ENCODE data around the gene TCP11L2. TPM values are rescaled to one million over a fixed set of nuclear protein-coding genes. Genes with fewer than 3 reads are reported as not detected.

Gene TCP11L2
- total RNA-seq, 1 donor from 2014 or later, result 22.0 TPM

DNA sequence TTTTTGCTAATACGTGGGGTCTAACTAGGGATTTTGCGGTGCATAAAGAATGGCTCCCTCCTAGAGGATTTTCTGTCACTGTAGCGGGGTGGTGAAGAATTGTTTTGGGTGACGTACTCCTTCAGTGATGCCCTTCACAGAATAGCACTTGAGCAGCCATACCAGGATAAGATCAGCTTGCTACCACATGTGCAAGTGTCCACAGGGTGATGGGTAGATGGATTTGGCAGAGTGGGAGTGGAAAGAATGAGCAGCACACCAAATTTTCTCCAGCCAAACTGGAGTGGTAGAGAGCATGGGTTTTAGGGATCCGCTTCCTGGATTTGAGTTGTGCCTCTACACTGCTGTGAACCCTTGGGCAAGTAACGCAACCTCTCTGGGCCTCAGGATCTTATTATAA, 2.3 kb downstream of the TCP11L2 start:
- peaks cover 24% of the 10 kb centered on the region for H3K4me1 Mint-ChIP-seq (ENCODE audit: low read depth, unreplicated experiment)
- no peaks in the 10 kb centered on the region for H3K9me3 Mint-ChIP-seq (ENCODE audit: unreplicated experiment)
- Histone ChIP-seq H3K4me2 (ENCODE audit: low read length) (no peak overlapping the region), H2AFZ (ENCODE audit: low read depth, low read length) (no peak overlapping the region), H3K27me3 (ENCODE audit: insufficient read depth, low read length) (no peaks in the 10 kb centered on the region), H3K9me3 (ENCODE audit: insufficient read depth, low read depth, low read length) (no peaks in the 10 kb centered on the region), H3K27ac (ENCODE audit: low read depth, low read length) (no peak overlapping the region), H3K4me1 (ENCODE audit: insufficient read depth, low read length) (peaks cover 20% of the 10 kb centered on the region), H3K4me3 (ENCODE audit: insufficient read depth, low read depth, low read length) (no peak overlapping the region), H3K36me3 (ENCODE audit: insufficient read depth, low read length) (no peaks in the 10 kb centered on the region), H3K79me2 (ENCODE audit: insufficient read depth, low read length) (no peaks in the 10 kb centered on the region), H4K20me1 (ENCODE audit: insufficient read depth, low read length) (no peaks in the 10 kb centered on the region), H3K9ac (ENCODE audit: low read length) (no peak overlapping the region)
- no peaks in the 10 kb centered on the region for H3K27me3 Mint-ChIP-seq (ENCODE audit: low read depth, unreplicated experiment)
- FAIRE-seq (no peak), DNase-seq (ENCODE audit: low read depth) (no peak)
- H3K27ac Mint-ChIP-seq (ENCODE audit: unreplicated experiment), result no peak overlapping the region
- TF ChIP-seq EZH2 (IDR thresholded peaks at IDR 0.05; ENCODE audit: insufficient read depth, low read length), result no peak
- TF ChIP-seq, protein P1, sequence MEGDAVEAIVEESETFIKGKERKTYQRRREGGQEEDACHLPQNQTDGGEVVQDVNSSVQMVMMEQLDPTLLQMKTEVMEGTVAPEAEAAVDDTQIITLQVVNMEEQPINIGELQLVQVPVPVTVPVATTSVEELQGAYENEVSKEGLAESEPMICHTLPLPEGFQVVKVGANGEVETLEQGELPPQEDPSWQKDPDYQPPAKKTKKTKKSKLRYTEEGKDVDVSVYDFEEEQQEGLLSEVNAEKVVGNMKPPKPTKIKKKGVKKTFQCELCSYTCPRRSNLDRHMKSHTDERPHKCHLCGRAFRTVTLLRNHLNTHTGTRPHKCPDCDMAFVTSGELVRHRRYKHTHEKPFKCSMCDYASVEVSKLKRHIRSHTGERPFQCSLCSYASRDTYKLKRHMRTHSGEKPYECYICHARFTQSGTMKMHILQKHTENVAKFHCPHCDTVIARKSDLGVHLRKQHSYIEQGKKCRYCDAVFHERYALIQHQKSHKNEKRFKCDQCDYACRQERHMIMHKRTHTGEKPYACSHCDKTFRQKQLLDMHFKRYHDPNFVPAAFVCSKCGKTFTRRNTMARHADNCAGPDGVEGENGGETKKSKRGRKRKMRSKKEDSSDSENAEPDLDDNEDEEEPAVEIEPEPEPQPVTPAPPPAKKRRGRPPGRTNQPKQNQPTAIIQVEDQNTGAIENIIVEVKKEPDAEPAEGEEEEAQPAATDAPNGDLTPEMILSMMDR (IDR thresholded peaks at IDR 0.05; ENCODE audit: insufficient read depth, low read depth, low read length), result no peak
- H3K4me3 Mint-ChIP-seq (ENCODE audit: unreplicated experiment), result no peak overlapping the region
- no peaks in the 10 kb centered on the region for H3K36me3 Mint-ChIP-seq (ENCODE audit: low read depth, unreplicated experiment)

DNA sequence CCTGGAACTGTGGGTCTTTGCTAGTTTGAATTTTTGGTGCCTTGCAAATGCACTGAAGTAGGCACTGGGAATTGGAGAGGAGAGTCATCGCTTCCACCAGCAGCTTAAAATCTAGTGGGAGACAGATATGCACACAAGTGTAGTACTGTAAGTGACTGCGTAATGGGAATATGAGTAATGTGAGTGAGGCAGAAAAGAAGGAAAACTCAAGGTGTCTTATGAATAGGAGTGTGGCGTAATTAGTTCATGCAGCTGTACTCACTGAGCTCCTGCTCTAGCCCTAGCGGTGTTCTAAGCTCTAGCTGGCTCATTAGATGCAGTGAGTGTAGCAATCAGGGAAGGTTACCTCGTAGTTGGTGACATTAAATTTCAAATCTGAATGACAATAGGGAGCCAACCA, 2.8 kb downstream of the TCP11L2 start:
- Histone ChIP-seq H3K9me3 (ENCODE audit: insufficient read depth, low read depth, low read length) (no peaks in the 10 kb centered on the region), H2AFZ (ENCODE audit: low read depth, low read length) (no peak overlapping the region), H4K20me1 (ENCODE audit: insufficient read depth, low read length) (no peaks in the 10 kb centered on the region), H3K27ac (ENCODE audit: low read depth, low read length) (no peak overlapping the region), H3K27me3 (ENCODE audit: insufficient read depth, low read length) (no peaks in the 10 kb centered on the region), H3K9ac (ENCODE audit: low read length) (no peak overlapping the region), H3K79me2 (ENCODE audit: insufficient read depth, low read length) (no peaks in the 10 kb centered on the region), H3K4me1 (ENCODE audit: insufficient read depth, low read length) (peaks cover 26% of the 10 kb centered on the region), H3K36me3 (ENCODE audit: insufficient read depth, low read length) (no peaks in the 10 kb centered on the region), H3K4me3 (ENCODE audit: insufficient read depth, low read depth, low read length) (no peak overlapping the region), H3K4me2 (ENCODE audit: low read length) (no peak overlapping the region)
- Mint-ChIP-seq H3K9me3 (ENCODE audit: unreplicated experiment) (no peaks in the 10 kb centered on the region), H3K27ac (ENCODE audit: unreplicated experiment) (no peak overlapping the region), H3K4me1 (ENCODE audit: low read depth, unreplicated experiment) (peaks cover 29% of the 10 kb centered on the region), H3K27me3 (ENCODE audit: low read depth, unreplicated experiment) (no peaks in the 10 kb centered on the region), H3K36me3 (ENCODE audit: low read depth, unreplicated experiment) (no peaks in the 10 kb centered on the region), H3K4me3 (ENCODE audit: unreplicated experiment) (no peak overlapping the region)
- DNase-seq (ENCODE audit: low read depth), result no peak
- no peak for FAIRE-seq
- no peak for TF ChIP-seq EZH2 (IDR thresholded peaks at IDR 0.05; ENCODE audit: insufficient read depth, low read length)
- TF ChIP-seq, protein P1 (IDR thresholded peaks at IDR 0.05; ENCODE audit: insufficient read depth, low read depth, low read length), result no peak

DNA sequence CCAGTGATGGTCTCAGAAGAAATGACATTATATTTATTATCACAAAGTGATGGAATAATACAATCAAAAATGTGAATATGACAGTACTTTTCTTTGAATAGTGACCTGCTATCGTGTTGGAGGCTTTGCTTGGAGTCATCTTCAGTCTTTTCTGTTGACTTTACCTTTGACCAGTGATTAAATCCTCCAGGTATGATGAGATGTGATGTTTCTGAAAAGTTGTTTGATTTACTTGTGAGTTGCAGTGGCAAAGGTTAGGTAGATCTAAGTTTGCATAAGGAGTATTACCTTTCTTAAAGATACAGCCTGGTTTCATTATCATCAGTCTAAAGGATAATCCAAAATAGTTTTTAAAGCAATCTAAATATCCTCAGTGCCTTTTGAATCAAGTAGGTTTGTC, 4.6 kb downstream of the TCP11L2 start:
- Mint-ChIP-seq H3K4me1 (ENCODE audit: low read depth, unreplicated experiment) (peaks cover 29% of the 10 kb centered on the region), H3K36me3 (ENCODE audit: low read depth, unreplicated experiment) (peaks cover 3% of the 10 kb centered on the region), H3K4me3 (ENCODE audit: unreplicated experiment) (no peak overlapping the region), H3K27me3 (ENCODE audit: low read depth, unreplicated experiment) (no peaks in the 10 kb centered on the region), H3K9me3 (ENCODE audit: unreplicated experiment) (no peaks in the 10 kb centered on the region), H3K27ac (ENCODE audit: unreplicated experiment) (no peak overlapping the region)
- no peaks in the 10 kb centered on the region for H3K36me3 ChIP-seq (ENCODE audit: insufficient read depth, low read length)
- H3K79me2 ChIP-seq (ENCODE audit: insufficient read depth, low read length), result no peaks in the 10 kb centered on the region
- TF ChIP-seq, protein P1 (IDR thresholded peaks at IDR 0.05; ENCODE audit: insufficient read depth, low read depth, low read length), result no peak
- TF ChIP-seq EZH2 (IDR thresholded peaks at IDR 0.05; ENCODE audit: insufficient read depth, low read length), result no peak
- no peaks in the 10 kb centered on the region for H3K27me3 ChIP-seq (ENCODE audit: insufficient read depth, low read length)
- no peak overlapping the region for H3K4me2 ChIP-seq (ENCODE audit: low read length)
- H3K9ac ChIP-seq (ENCODE audit: low read length), result no peak overlapping the region
- no peaks in the 10 kb centered on the region for H3K9me3 ChIP-seq (ENCODE audit: insufficient read depth, low read depth, low read length)
- H3K4me3 ChIP-seq (ENCODE audit: insufficient read depth, low read depth, low read length), result no peak overlapping the region
- no peaks in the 10 kb centered on the region for H4K20me1 ChIP-seq (ENCODE audit: insufficient read depth, low read length)
- no peak for DNase-seq (ENCODE audit: low read depth)
- H3K4me1 ChIP-seq (ENCODE audit: insufficient read depth, low read length), result peaks cover 17% of the 10 kb centered on the region
- no peak overlapping the region for H3K27ac ChIP-seq (ENCODE audit: low read depth, low read length)
- FAIRE-seq, result no peak
- no peak overlapping the region for H2AFZ ChIP-seq (ENCODE audit: low read depth, low read length)

Data from astrocyte (in vitro differentiated cells and primary cell).